Measurements from ENCODE around the gene SDF2L1.
"Not testable (repeated sequence)": the region's sequence is repeated elsewhere in the genome, so short reads cannot be mapped to it uniquely, and the experiment has no call there.

SDF2L1 gene

DNA sequence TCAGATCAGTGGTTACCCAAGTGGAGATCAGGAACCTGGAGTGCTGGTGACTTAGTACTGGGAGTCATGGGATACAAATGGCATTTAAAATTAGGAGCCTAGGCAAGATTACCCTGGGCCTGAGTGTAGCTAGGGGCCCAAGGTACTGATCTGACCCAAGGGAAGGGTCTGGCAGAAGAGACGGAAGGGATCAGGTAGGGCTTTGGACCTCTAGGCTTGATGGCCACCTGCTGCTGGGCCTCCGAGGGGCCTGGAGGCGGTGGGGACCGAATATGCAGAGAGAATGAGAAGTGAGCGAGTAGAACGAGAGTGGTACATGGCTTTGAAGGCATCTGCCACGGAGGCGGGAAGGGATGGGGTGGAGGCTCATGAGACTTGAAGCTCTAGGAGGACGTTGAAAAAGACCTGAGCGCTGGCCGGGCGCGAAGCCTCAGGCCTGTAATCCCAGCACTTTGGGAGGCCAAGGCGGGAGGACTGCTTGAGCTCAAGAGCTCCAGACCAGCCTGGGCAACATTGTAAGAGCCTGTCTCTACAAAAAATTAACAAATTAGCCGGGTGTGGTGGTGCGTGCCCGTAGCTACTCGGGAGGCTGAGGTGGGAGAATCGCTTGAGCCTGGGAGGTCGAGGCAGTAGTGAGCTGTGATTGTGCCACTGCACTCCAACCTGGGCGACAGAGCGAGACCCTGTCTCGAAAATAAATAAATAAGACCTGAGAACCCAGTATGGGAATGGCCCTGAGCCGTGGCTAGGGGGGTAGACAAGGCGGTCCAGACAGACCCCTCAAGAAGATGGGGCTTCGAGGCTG lies 23.1 kb downstream of the SDF2L1 start:
- no peak for DNase-seq

- no peak for DNase-seq
Observed at GRCh38 chr22:21666786-21667185, 24.7 kb downstream of the SDF2L1 start.

DNA sequence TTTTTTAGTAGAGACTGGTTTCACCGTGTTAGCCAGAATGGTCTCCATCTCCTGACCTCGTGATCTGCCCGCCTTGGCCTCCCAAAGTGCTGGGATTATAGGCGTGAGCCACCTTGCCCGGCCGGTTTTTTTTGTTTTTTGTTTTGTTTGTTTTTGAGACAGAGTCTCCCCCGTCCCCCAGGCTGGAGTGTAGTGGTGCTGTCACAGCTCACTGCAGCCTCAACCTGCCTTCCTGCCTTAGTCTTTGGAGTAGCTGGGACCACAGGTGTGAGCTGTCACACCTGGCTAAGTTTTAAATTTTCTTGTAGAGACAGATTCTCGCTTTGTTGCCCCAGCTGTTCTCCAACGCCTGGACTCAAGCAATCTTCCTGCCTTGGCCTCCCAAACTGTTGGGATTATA lies 26.9 kb downstream of the SDF2L1 start:
- no peak for DNase-seq

DNA sequence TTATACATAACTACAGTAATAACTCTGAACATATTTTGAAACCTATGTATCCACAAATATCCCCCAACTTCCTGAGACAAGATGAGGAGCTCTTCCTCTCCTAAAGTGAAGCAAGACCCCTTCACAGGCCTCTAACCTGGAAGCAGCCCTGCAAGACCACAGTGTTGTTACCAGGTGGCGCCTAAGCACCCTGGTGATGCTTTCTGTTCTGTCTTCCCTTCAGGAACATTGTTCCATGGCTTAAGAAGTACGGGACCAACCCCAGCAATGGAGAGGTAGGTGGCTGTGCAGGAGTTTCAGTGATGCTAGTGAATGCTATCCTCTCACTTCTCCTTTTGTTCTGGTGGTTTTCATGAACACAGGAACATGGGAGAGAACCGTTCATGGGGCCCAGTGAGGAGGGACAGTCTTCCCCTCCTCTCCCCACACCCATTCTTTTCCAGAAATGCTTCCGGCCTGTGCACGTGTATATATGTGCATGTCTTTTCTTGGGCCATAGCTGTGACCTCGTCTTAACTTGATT lies 30.1 kb downstream of the SDF2L1 start:
- DNase-seq = no peak

- DNase-seq = no peak
Observed at GRCh38 chr22:21673534-21674321, 31.6 kb downstream of the SDF2L1 start.

- no peak for DNase-seq
Observed at GRCh38 chr22:21674638-21675245, 32.6 kb downstream of the SDF2L1 start.

DNA sequence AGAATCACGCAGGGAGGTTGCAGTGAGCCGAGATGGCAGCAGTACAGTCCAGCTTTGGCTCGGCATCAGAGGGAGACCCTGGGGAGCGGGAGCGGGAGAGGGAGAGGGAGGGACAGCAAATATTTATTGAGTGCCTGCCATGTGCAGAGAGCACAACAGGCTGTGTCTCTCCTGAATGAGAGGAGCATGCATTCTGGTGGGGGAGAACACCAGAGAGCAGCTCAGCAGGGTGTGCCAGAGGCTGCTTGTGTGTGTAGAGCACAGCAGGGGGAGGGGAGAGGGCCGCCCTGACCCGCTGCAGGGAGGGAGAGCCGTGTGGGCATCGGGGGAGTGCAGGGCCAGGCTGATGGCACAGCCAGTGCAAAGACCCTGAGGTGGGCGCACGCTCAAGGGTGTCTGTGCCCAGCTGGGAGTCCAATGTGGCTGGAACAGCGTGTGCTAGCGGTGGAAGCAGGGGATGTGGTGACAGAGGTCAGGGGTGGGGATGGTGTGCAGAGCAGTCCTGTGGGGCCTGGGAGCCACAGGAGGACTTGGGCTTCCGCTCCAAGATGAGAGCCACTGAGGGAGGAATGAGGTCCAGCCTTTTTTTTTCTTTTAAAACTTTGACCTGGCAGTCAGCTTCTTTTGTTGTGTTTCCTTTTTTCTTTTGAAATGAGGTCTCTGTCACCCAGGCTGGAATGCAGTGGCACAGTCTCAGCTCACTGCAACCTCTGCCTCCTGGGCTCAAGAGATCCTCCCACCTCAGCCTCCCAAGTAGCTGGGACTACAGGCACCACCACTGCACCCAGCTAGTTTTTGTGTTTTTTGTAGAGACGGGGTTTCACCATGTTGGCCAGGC lies 35.7 kb downstream of the SDF2L1 start:
- DNase-seq = no peak

DNA sequence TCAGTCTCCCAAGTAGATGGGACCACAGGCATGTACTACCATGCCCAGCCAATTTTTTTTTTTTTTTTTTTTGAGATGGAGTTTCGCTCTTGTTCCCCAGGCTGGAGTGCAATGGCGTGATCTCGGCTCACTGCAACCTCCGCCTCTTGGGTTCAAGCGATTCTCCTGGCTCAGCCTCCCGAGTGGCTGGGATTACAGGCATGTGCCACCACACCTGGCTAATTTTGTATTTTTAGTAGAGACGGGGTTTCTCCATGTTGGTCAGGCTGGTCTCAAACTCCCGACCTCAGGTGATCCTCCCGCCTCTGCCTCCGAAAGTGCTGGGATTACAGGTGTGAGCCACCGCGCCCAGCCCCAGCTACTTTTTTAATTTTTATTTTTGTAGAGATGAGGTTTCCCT lies 36.7 kb downstream of the SDF2L1 start:
- not testable (repeated sequence) for DNase-seq

DNA sequence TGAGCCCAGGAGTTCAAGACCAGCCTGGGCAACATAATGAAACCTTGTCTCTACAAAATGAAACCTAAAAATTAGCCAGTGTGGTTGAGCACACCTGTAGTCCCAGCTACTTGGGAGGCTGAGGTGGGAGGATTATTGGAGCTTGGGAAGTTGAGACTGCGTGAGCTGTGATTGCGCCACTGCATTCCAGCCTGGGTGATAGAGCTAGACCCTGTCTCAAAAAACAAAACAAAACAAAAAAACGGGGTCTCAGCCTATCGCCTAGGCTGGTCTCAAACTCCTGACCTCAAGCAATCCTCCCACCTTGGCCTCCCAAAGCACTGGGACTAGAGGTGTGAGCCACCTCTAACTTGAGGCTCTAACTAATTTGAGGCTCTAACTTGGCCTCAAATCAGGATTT lies 37.3 kb downstream of the SDF2L1 start:
- DNase-seq = no peak

GRCh38 chr22:21680830-21681565 lies 38.9 kb downstream of the SDF2L1 start:
- DNase-seq = no peak

DNA sequence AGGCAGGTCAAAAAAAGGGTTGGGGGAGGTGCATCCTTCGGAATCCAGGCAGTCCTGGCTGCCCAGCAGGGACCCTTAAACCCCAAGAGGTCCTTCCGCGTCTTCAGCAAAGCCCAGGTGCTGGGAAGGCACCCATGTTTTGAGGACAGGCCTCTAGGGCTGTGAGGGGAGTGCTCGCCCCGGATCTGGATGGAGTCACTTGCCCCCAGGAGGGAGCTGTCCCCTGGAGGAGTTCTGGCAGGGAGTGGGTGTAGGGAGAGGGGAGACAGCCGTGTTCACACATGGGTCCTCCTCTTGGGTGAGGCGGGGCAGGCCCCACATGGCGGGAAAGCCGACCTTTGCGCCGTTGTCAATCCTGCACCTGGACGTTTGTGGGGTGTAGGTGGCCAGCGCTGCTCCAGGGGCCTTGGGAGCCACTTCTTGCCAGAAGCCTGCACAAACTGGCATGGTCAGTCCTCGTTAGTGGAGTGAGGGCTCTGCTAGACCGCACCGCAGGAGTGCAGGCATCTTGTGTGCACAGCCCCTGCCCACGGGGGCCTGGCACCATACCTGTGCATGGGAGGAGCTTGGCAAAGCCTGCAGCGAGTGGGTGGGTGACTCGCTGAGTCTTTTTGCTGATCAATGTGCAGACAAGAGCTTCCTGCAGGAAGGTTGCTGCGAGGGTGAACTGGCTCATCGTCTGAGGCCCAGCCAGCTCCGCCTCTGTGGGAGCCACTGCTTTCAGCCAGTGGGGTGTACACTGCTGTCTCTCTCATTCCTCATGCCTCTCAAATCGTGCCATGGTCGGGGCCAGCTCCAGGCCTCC lies 39.7 kb downstream of the SDF2L1 start:
- no peak for DNase-seq

DNA sequence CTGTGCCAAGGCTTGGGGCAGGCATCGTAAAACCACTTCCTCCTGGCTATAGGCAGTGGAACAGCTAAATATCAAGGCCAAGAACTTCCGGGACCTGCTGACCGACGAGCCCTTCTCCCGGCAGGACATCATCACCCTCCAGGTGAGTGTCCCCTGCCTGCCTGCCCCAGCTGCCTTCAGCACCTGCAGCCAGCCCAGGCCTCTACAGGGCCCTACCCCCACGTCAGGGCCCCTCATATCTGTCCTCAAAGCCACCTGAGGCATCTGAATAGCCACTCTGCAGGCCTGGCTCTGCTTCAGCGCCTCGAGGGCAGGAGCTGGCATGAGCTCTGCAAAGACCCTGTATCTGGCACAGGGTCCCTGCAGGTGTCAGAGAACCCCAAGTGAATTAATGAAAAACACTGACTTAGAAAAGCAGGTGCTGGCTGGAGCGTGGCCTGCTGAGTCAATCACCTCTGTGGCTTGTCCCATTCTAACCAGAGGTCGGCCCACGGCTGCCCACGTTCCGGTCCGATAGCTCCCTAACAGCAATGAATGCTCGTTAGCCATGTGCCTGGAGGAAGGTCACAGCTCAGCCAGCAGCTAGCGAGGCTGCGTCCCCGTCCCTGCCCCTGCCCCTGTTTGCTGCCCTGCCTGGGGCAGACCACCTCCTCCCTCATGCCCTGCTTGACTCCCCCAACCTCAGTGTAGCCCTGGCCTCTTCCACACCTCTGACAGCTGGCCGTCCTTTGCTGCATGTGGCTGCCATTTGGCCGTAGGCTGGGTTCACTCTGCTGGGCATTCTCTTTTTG lies 40.5 kb downstream of the SDF2L1 start:
- DNase-seq = no peak

GRCh38 chr22:21683401-21683811 lies 41.3 kb downstream of the SDF2L1 start:
- DNase-seq = no peak

GRCh38 chr22:21684492-21685163 lies 42.5 kb downstream of the SDF2L1 start:
- DNase-seq = no peak

- DNase-seq = no peak
Observed at GRCh38 chr22:21685164-21685513, 43.0 kb downstream of the SDF2L1 start.

DNA sequence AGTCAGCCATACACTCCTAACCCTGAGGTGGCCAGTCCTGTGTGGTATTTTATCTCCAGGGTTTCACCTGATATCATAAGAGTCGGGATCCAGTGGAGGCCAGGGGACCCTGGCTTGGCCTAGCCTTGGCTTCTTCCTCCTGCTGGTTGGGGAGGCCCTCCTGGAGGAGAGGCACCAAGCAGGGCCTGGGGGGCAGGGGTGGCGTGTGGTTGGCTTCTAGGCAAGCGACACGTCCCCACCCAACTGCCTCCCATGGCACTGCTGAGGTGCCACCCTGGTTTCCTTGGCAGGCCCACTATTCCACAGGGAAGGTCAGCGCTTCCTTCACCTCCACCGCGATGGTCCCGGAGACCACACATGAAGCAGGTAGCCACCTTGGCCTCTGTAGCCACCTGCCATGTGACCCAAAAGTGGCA lies 44.1 kb downstream of the SDF2L1 start:
- DNase-seq = no peak

DNA sequence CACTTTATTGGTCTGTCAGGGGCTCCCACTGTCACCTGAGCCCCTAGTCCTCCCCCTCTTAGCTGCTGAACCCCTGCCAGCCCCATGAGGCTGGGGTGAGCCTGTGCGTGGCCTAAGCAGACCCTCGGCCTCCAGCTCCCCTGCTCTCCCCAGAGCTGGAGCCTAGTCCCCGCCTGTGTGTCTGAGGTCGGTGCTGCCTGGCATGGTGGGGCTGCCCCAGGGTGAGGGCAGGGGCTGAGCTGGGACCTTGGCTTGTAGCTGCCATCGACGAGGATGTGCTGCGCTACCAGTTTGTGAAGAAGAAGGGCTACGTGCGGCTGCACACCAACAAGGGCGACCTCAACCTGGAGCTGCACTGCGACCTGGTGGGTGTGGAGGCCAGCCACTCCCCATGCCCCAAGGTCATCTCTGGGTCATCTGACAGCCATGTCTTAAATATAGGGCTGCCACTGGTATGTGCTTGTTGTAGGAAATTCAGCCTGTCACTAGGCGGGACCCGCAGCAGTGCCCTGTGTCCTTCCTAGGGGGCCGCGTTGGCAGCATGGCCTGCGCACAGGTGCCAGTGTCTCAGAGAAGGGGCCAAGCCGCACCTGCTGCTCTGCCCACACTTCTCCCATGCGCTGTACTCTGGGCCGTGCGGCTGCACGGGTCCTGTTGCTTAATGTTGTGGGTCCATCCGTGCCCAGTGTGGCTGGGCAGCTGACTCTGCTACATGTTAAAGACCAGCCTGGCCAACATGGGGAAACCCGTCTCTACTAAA lies 44.7 kb downstream of the SDF2L1 start:
- no peak for DNase-seq

- no peak for DNase-seq
Observed at GRCh38 chr22:21687685-21688259, 45.7 kb downstream of the SDF2L1 start.

DNA sequence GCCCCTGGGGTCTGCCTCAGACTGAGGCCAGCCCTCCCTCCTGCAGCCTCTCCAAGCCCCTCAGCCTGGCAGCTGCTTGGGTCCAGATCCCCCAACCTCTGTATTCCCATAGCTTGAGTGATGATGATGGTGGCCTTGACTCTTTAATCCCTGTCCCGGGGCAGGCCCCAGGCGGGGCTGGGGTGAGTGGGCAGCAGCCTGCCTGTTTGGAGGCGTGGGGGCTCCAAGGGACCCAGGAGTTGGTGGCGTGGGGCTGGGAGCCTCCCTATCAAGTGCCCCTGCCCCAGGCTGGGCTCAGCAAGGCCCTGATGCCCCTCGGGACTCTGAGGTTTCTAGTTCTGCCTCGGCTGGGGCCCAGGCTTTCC lies 46.2 kb downstream of the SDF2L1 start:
- DNase-seq = no peak

All from CD4-positive, alpha-beta T cell treated with Interferon alpha-2 for 1 hour (primary cell).